GM18517 (cell line): Measurements from ENCODE around the gene NFIC.
A peak's percentile ranks its signal among the peaks of the same experiment; 100 is the strongest.

Source experiments
- ATAC-seq: cut with Tn5 transposase; IDR thresholded peaks from one replicate; pipeline ENCODE4 v1.9.1; 2021; ENCODE audit warnings: mild to moderate bottlenecking, moderate library complexity; ENCODE audit not compliant: unreplicated experiment

NFIC gene

GRCh38 chr19:3481241-3482090 lies 115.1 kb downstream of the NFIC start:
- ATAC-seq = no peak

- ATAC-seq = no peak
Observed at GRCh38 chr19:3482507-3483225, 116.3 kb downstream of the NFIC start.

GRCh38 chr19:3483226-3483628 lies 116.8 kb downstream of the NFIC start, which contains the start of gene SMIM44:
Gene SMIM44, minus strand, starts transcription at chr19:3483441. Its CDS starts 38 bp downstream, at chr19:3483403.
- no peak for ATAC-seq

GRCh38 chr19:3491396-3492119 lies 125.2 kb downstream of the NFIC start:
- no peak for ATAC-seq

- ATAC-seq = no peak
Observed at GRCh38 chr19:3492131-3492839, 125.9 kb downstream of the NFIC start.

- no peak for ATAC-seq
Observed at GRCh38 chr19:3492919-3493318, 126.5 kb downstream of the NFIC start.

GRCh38 chr19:3493651-3494050 lies 127.3 kb downstream of the NFIC start:
- ATAC-seq = no peak

GRCh38 chr19:3494051-3494450 lies 127.7 kb downstream of the NFIC start:
- no peak for ATAC-seq

GRCh38 chr19:3494559-3494958 lies 128.2 kb downstream of the NFIC start:
- ATAC-seq = no peak

- no peak for ATAC-seq
Observed at GRCh38 chr19:3496392-3497273, 130.2 kb downstream of the NFIC start.

- ATAC-seq = no peak
Observed at GRCh38 chr19:3497757-3498520, 131.6 kb downstream of the NFIC start.

- no peak for ATAC-seq
Observed at GRCh38 chr19:3499738-3500428, 133.5 kb downstream of the NFIC start.

GRCh38 chr19:3500429-3501101 lies 134.2 kb downstream of the NFIC start, which contains the start of gene DOHH:
Gene DOHH, minus strand, starts transcription at chr19:3500674. Its CDS starts 3,860 bp downstream, at chr19:3496814.
- ATAC-seq = peak; percentile 84

GRCh38 chr19:3501780-3502179 lies 135.4 kb downstream of the NFIC start:
- ATAC-seq = no peak

- no peak for ATAC-seq
Observed at GRCh38 chr19:3503036-3503572, 136.7 kb downstream of the NFIC start.

GRCh38 chr19:3504735-3505134 lies 138.4 kb downstream of the NFIC start:
- no peak for ATAC-seq

- ATAC-seq = peak; percentile 68
Observed at GRCh38 chr19:3505598-3506383, 139.4 kb downstream of the NFIC start, which contains the start of gene FZR1. Gene FZR1, plus strand, starts transcription at chr19:3506311. Its CDS starts 16,679 bp downstream, at chr19:3522990.
